A673 (cell line): Measurements from ENCODE around the gene C2CD3. TPM values are rescaled to one million over a fixed set of nuclear protein-coding genes. Genes with fewer than 3 reads are reported as not detected.
"Not testable (repeated sequence)": the region's sequence is repeated elsewhere in the genome, so short reads cannot be mapped to it uniquely, and the experiment has no call there.

Source experiments
- BruUV-seq: library from RNA; stranded (reverse); fragments of 400-500 nt; replicated peaks from 2 replicates; lab custom pipeline; 2021; lab: Mats Ljungman, UMichigan
- CTCF ChIA-PET: fragments of 300-600 bp; sonication (Branson Sonifier 250); formaldehyde crosslinking; loops from one replicate; lab custom pipeline; 2022; ENCODE audit warnings: antibody characterized with exemption; lab: Charles Lee
- POLR2A ChIA-PET: fragments of 300-600 bp; sonication (Branson Sonifier 250); formaldehyde crosslinking; loops from one replicate; lab custom pipeline; 2022; ENCODE audit warnings: antibody characterized with exemption; ENCODE audit not compliant: low non-redundant PET; lab: Charles Lee
- DNase-seq: peaks from one replicate; pipeline ENCODE4 v3.0.0-alpha.2; 2015; ENCODE audit warnings: low spot score
- H3K27ac ChIP-seq: fragments of 200-600 bp; sonication (generic); 2 replicates; pipeline ENCODE4 v1.5.1; 2016; ENCODE audit warnings: mixed run types, low read depth, mild to moderate bottlenecking, mixed read lengths, antibody characterized with exemption, low read length; ENCODE audit not compliant: poor library complexity, severe bottlenecking
- H3K27me3 ChIP-seq: fragments of 200-600 bp; sonication (generic); replicated peaks from 2 replicates; pipeline ENCODE4 v1.6.1; 2017; ENCODE audit warnings: mixed run types, low read depth, mild to moderate bottlenecking, mixed read lengths, antibody characterized with exemption, low read length; ENCODE audit not compliant: insufficient read depth, poor library complexity
- H3K36me3 ChIP-seq: fragments of 200-600 bp; sonication (generic); 2 replicates; pipeline ENCODE4 v1.6.1; 2016; ENCODE audit warnings: mixed run types, mild to moderate bottlenecking, mixed read lengths, antibody characterized with exemption, low read length; ENCODE audit not compliant: insufficient read depth, poor library complexity, severe bottlenecking
- H3K4me1 ChIP-seq: fragments of 200-600 bp; sonication (generic); 2 replicates; pipeline ENCODE4 v1.6.1; 2017; ENCODE audit warnings: mixed run types, mild to moderate bottlenecking, mixed read lengths, antibody characterized with exemption, low read length; ENCODE audit not compliant: insufficient read depth, poor library complexity, severe bottlenecking
- H3K4me3 ChIP-seq: fragments of 200-600 bp; sonication (generic); 2 replicates; pipeline ENCODE4 v1.5.1; 2016; ENCODE audit warnings: low read depth, mixed run types, mild to moderate bottlenecking, mixed read lengths, low read length; ENCODE audit not compliant: poor library complexity, severe bottlenecking
- H3K9me3 ChIP-seq: fragments of 200-600 bp; sonication (generic); 2 replicates; pipeline ENCODE4 v1.6.1; 2016; ENCODE audit warnings: mixed run types, low read depth, mild to moderate bottlenecking, mixed read lengths, antibody characterized with exemption, low read length; ENCODE audit not compliant: poor library complexity, severe bottlenecking
- CTCF ChIP-seq: fragments of 300-800, 200-600 bp; sonication (generic); conservative IDR thresholded peaks from 2 replicates; pipeline ENCODE4 v1.5.1; 2017; ENCODE audit warnings: low read depth, mild to moderate bottlenecking, antibody characterized with exemption, low read length, moderate library complexity, mixed read lengths
- EZH2 ChIP-seq: fragments of 200-600 bp; sonication (generic); IDR thresholded peaks from 2 replicates; pipeline ENCODE4 v1.6.1; 2017; ENCODE audit warnings: borderline replicate concordance, low read depth, mild to moderate bottlenecking, mixed read lengths, antibody characterized with exemption, low read length; ENCODE audit not compliant: poor library complexity, severe bottlenecking
- intact Hi-C: fragments of 100-400 bp; cut with micrococcal nuclease; formaldehyde crosslinking; loops from one replicate; pipeline ENCODE4 v1.10.0; 2022; ENCODE audit not compliant: unreplicated experiment
- total RNA-seq: library from RNA; stranded (reverse); gene quantifications from 2 replicates; pipeline ENCODE4 v1.2.3, GENCODE V29; 2021

Gene C2CD3
- total RNA-seq, 1 experiment from 2014 or later, result 49.1 TPM

GRCh38 chr11:74141908-74142307 is 28.9 kb downstream of the C2CD3 start:
- no peak overlapping the region for H3K4me3 ChIP-seq
- H3K27me3 ChIP-seq, result no peaks in the 10 kb centered on the region
- TF ChIP-seq CTCF (no peak), EZH2 (no peak)
- no TSS peak for BruUV-seq
- intact Hi-C loops, result no loop called here
- H3K4me1 ChIP-seq, result peaks cover 20% of the 10 kb centered on the region
- ChIA-PET CTCF (no interaction called here), POLR2A (no interaction called here)
- H3K27ac ChIP-seq, result no peak overlapping the region
- no peaks in the 10 kb centered on the region for H3K9me3 ChIP-seq
- DNase-seq, result no peak
- H3K36me3 ChIP-seq, result peaks cover 4% of the 10 kb centered on the region

DNA sequence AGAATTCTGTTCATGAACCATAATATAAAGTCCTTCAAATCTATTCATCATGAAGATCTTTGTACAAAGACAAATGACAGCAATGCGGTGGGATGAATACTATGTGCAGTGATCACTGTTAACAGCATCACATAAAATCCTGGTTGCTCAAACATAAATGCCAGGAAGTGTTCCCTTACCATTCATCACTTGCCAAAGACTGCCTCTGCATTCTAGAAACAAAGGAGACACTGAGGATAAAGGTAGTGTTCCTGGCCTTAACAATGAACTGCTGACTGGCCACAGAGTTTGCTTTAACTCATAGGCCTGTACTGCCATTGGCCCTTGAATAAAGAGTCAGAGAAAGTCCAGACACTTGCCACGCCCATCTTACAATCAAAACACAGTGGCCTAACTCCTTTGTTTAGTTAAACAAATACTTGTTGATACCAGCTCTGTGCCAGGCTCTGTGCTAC is 29.5 kb downstream of the C2CD3 start:
- Histone ChIP-seq H3K27me3 (no peaks in the 10 kb centered on the region), H3K4me1 (peaks cover 20% of the 10 kb centered on the region), H3K9me3 (no peaks in the 10 kb centered on the region), H3K4me3 (no peak overlapping the region), H3K27ac (no peak overlapping the region), H3K36me3 (peaks cover 4% of the 10 kb centered on the region)
- intact Hi-C loops, result no loop called here
- ChIA-PET POLR2A (no interaction called here), CTCF (no interaction called here)
- BruUV-seq, result no TSS peak
- no peak for TF ChIP-seq CTCF
- no peak for TF ChIP-seq EZH2
- DNase-seq, result no peak

GRCh38 chr11:74139919-74140431 is 30.8 kb downstream of the C2CD3 start:
- H3K36me3 ChIP-seq, CTCF ChIA-PET, H3K27ac ChIP-seq, H3K4me3 ChIP-seq, BruUV-seq, H3K27me3 ChIP-seq, DNase-seq, H3K9me3 ChIP-seq, intact Hi-C loops, POLR2A ChIA-PET: not testable (repeated sequence)
- H3K4me1 ChIP-seq, result peaks cover 20% of the 10 kb centered on the region
